ENCODE measurements around the gene TRMO.

Gene TRMO

GRCh38 chr9:97860451-97861147 is 61.7 kb downstream of the TRMO start:
- no peak for DNase-seq (ENCODE audit: low read depth in 1 of 2, low spot score in 1 of 2)

GRCh38 chr9:97859346-97859745 is 63.0 kb downstream of the TRMO start:
- no peak for DNase-seq (ENCODE audit: low read depth in 1 of 2, low spot score in 1 of 2)

GRCh38 chr9:97858826-97859225 is 63.5 kb downstream of the TRMO start:
- no peak for DNase-seq (ENCODE audit: low read depth in 1 of 2, low spot score in 1 of 2)

- no peak for DNase-seq (ENCODE audit: low read depth in 1 of 2, low spot score in 1 of 2)
Measured at GRCh38 chr9:97858393-97858713, 63.9 kb downstream of the TRMO start.

- no peak for DNase-seq (ENCODE audit: low read depth in 1 of 2, low spot score in 1 of 2)
Measured at GRCh38 chr9:97857606-97858392, 64.5 kb downstream of the TRMO start.

GRCh38 chr9:97856857-97857605 is 65.3 kb downstream of the TRMO start:
- no peak for DNase-seq (ENCODE audit: low read depth in 1 of 2, low spot score in 1 of 2)

GRCh38 chr9:97855899-97856298 is 66.4 kb downstream of the TRMO start:
- no peak for DNase-seq (ENCODE audit: low read depth in 1 of 2, low spot score in 1 of 2)

GRCh38 chr9:97855486-97855875 is 66.8 kb downstream of the TRMO start:
- DNase-seq (ENCODE audit: low read depth in 1 of 2, low spot score in 1 of 2) = no peak

GRCh38 chr9:97854696-97855485 is 67.4 kb downstream of the TRMO start:
- DNase-seq (ENCODE audit: low read depth in 1 of 2, low spot score in 1 of 2) = no peak

All from stimulated activated CD4-positive, alpha-beta T cell treated with anti-CD3 and anti-CD28 coated beads, Interleukin-15, amount 100 ng/mL, for 1 hour (primary cell).